ENCODE results near the gene CD300LF. TPM values are rescaled to one million over a fixed set of nuclear protein-coding genes. Genes with fewer than 3 reads are reported as not detected.
A peak's percentile ranks its signal among the peaks of the same experiment; 100 is the strongest.

Gene CD300LF
- total RNA-seq, 2 donors from 2014 or later, result not detected

DNA sequence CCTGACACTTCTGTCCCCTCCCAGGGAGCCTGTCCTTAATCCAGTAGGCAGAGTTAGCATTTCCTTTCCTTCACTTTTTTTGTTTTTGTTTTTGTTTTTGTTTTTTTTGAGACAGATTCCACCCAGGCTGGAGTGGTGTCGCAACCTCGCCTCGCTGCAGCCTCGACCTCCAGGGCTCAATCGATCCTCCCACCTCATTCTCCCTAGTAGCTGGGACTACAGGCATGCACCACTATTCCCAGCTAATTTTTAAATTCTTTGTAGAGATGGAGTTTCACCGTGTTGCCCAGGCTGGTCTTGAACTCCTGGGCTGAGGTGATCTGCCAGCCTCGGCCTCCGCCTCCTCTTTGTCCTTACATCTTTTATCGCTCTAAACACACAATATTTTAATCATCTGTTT, 39.7 kb upstream of the CD300LF start:
- H3K36me3 Mint-ChIP-seq (ENCODE audit: insufficient read depth in 2 of 2), result peaks cover 10 to 11% of the 10 kb centered on the region in 2 donors
- no peak for DNase-seq
- no peaks in the 10 kb centered on the region for H3K27me3 Mint-ChIP-seq (ENCODE audit: low read depth)

GRCh38 chr17:74750327-74751069, 37.8 kb upstream of the CD300LF start:
- no peaks in the 10 kb centered on the region for H3K9me3 Mint-ChIP-seq
- peaks cover 68% of the 10 kb centered on the region for H3K4me1 Mint-ChIP-seq (ENCODE audit: low read depth)
- no peak for DNase-seq
- ATAC-seq (replicated peaks in 1 of 2), result no peak
- H3K27me3 Mint-ChIP-seq (ENCODE audit: low read depth), result no peaks in the 10 kb centered on the region
- H3K36me3 Mint-ChIP-seq (ENCODE audit: insufficient read depth in 2 of 2), result peaks cover 10 to 11% of the 10 kb centered on the region in 2 donors
- peak overlapping the region; percentile 94 for H3K27ac Mint-ChIP-seq
- H3K4me3 Mint-ChIP-seq, result peak overlapping the region; percentile 92 to 97

More for the DNA sequence above, 39.7 kb upstream of the CD300LF start:
- H3K4me3 Mint-ChIP-seq, result peak overlapping the region; percentile 92 to 97
- H3K27ac Mint-ChIP-seq, result peak overlapping the region; percentile 96
- peaks cover 71% of the 10 kb centered on the region for H3K4me1 Mint-ChIP-seq (ENCODE audit: low read depth)
- no peaks in the 10 kb centered on the region for H3K9me3 Mint-ChIP-seq
- no peak for ATAC-seq (replicated peaks in 1 of 2)

GRCh38 chr17:74750039-74750326, 37.3 kb upstream of the CD300LF start:
- DNase-seq (no peak), ATAC-seq (replicated peaks in 1 of 2) (no peak)
- Mint-ChIP-seq H3K4me3 (peak overlapping the region; percentile 92 to 97), H3K4me1 (ENCODE audit: low read depth) (peaks cover 63% of the 10 kb centered on the region), H3K27ac (peak overlapping the region; percentile 92), H3K9me3 (no peaks in the 10 kb centered on the region), H3K36me3 (ENCODE audit: insufficient read depth in 2 of 2) (peaks cover 10 to 11% of the 10 kb centered on the region in 2 donors), H3K27me3 (ENCODE audit: low read depth) (no peaks in the 10 kb centered on the region)

- Mint-ChIP-seq H3K27ac (peak overlapping the region; percentile 92), H3K4me3 (peak overlapping the region; percentile 92 to 97), H3K9me3 (no peaks in the 10 kb centered on the region), H3K4me1 (ENCODE audit: low read depth) (peaks cover 63% of the 10 kb centered on the region), H3K36me3 (ENCODE audit: insufficient read depth in 2 of 2) (peaks cover 10 to 11% of the 10 kb centered on the region in 2 donors), H3K27me3 (ENCODE audit: low read depth) (no peaks in the 10 kb centered on the region)
- peak; percentile 19 to 21 for ATAC-seq (replicated peaks in 1 of 2)
- DNase-seq, result peak; percentile 67 to 68
Observed at GRCh38 chr17:74749279-74750038, 36.7 kb upstream of the CD300LF start.

DNA sequence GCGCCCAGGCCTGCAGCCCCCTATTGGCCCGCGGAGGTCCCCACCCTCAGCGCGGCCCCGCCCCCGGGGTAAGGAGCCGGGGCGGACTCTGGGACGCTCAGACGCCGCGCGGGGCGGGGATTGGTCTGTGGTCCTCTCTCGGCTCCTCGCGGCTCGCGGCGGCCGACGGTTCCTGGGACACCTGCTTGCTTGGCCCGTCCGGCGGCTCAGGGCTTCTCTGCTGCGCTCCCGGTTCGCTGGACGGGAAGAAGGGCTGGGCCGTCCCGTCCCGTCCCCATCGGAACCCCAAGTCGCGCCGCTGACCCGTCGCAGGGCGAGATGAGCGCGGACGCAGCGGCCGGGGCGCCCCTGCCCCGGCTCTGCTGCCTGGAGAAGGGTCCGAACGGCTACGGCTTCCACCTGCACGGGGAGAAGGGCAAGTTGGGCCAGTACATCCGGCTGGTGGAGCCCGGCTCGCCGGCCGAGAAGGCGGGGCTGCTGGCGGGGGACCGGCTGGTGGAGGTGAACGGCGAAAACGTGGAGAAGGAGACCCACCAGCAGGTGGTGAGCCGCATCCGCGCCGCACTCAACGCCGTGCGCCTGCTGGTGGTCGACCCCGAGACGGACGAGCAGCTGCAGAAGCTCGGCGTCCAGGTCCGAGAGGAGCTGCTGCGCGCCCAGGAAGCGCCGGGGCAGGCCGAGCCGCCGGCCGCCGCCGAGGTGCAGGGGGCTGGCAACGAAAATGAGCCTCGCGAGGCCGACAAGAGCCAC, 36.0 kb upstream of the CD300LF start, which contains the start of gene NHERF1:
Gene NHERF1 (plus strand): TSS at position 100 of the 750 bp plus-strand sequence. CDS start 219 bp downstream, at position 319.
- Mint-ChIP-seq H3K4me1 (ENCODE audit: low read depth) (peaks cover 66% of the 10 kb centered on the region), H3K36me3 (ENCODE audit: insufficient read depth in 2 of 2) (peaks cover 11 to 15% of the 10 kb centered on the region in 2 donors), H3K27me3 (ENCODE audit: low read depth) (no peaks in the 10 kb centered on the region), H3K27ac (peak within 1 kb of the TSS; percentile 92), H3K4me3 (peak within 1 kb of the TSS; percentile 92 to 97), H3K9me3 (peaks cover 0 to 3% of the 10 kb centered on the region in 2 donors)
- ATAC-seq (replicated peaks in 1 of 2) (peak; percentile 86 to 89), DNase-seq (peak; percentile 96 to 98)

GRCh38 chr17:74748279-74748528, 35.5 kb upstream of the CD300LF start:
- H3K4me3 Mint-ChIP-seq, result peak overlapping the region; percentile 76 to 97
- peaks cover 66% of the 10 kb centered on the region for H3K4me1 Mint-ChIP-seq (ENCODE audit: low read depth)
- H3K36me3 Mint-ChIP-seq (ENCODE audit: insufficient read depth in 2 of 2), result peaks cover 12 to 18% of the 10 kb centered on the region in 2 donors

GRCh38 chr17:74746922-74747321, 34.2 kb upstream of the CD300LF start:
- DNase-seq (no peak), ATAC-seq (replicated peaks in 1 of 2) (no peak)
- no peaks in the 10 kb centered on the region for H3K27me3 Mint-ChIP-seq (ENCODE audit: low read depth)
- H3K9me3 Mint-ChIP-seq, result peaks cover 0 to 3% of the 10 kb centered on the region in 2 donors
- peaks cover 9 to 10% of the 10 kb centered on the region in 2 donors for H3K36me3 Mint-ChIP-seq (ENCODE audit: insufficient read depth in 2 of 2)
- peaks cover 66% of the 10 kb centered on the region for H3K4me1 Mint-ChIP-seq (ENCODE audit: low read depth)
- H3K4me3 Mint-ChIP-seq, result peak overlapping the region; percentile 76
- H3K27ac Mint-ChIP-seq, result no peak overlapping the region

More at GRCh38 chr17:74748279-74748528, 35.5 kb upstream of the CD300LF start:
- peaks cover 0 to 3% of the 10 kb centered on the region in 2 donors for H3K9me3 Mint-ChIP-seq
- DNase-seq (no peak), ATAC-seq (replicated peaks in 1 of 2) (no peak)
- H3K27me3 Mint-ChIP-seq (ENCODE audit: low read depth), result no peaks in the 10 kb centered on the region
- H3K27ac Mint-ChIP-seq, result no peak overlapping the region

DNA sequence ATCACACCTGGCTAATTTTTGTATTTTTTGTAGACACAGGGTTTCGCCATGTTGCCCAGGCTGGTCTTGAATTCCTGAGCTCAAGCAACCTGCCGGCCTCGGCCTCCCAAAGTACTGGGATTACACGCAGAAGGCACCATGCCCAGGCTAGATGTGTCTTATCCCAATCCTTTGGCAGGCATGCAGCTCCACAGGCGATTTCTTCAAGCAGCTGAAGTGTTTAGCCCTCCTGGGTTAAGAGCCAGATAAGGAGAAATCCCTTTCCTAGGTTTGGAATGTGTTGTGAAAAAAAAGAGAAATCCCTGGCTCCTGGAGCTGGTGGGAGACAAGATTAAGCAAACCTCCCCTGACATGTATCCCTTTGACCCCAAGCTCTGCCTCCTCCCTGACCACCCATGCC, 33.7 kb upstream of the CD300LF start:
- H3K9me3 Mint-ChIP-seq, result peaks cover 0 to 3% of the 10 kb centered on the region in 2 donors
- no peak overlapping the region for H3K27ac Mint-ChIP-seq
- H3K36me3 Mint-ChIP-seq (ENCODE audit: insufficient read depth in 2 of 2), result peaks cover 9 to 10% of the 10 kb centered on the region in 2 donors
- H3K4me3 Mint-ChIP-seq, result peak overlapping the region in 1 of 2 donors; percentile 76
- DNase-seq, result no peak
- peaks cover 66% of the 10 kb centered on the region for H3K4me1 Mint-ChIP-seq (ENCODE audit: low read depth)
- no peaks in the 10 kb centered on the region for H3K27me3 Mint-ChIP-seq (ENCODE audit: low read depth)
- no peak for ATAC-seq (replicated peaks in 1 of 2)

DNA sequence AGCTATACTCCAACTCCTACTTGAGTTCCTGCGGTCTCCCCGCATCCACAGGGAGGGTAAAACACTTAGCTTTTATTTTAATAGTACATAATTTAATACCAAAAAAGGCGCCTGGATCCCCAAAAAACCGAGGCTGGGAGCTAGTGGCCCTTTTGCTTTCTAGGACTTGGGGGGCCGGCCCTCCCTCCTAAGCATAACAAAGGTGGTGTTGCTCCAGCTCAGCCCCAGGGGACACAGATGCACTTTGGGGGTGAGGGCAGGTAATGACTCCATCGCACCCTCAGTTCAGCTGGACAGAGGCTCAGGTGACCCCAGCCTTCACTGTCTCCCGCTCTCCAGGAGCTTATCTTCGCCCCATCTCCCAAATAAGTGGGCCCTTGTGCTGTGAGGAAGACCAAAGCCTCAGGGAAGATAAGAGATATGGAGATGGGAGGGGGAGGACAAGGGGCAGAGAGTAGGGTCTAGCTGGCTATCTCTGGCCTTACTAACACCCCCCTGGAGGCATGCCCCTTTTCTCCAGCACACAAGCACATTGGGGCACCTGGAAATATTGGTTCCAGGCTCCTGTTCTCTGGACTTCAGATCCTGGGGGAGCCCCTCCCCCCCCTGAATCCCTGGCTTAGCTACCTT, 32.9 kb upstream of the CD300LF start:
- H3K36me3 Mint-ChIP-seq (ENCODE audit: insufficient read depth in 2 of 2), result peaks cover 7 to 10% of the 10 kb centered on the region in 2 donors
- H3K4me1 Mint-ChIP-seq (ENCODE audit: low read depth), result peaks cover 66% of the 10 kb centered on the region
- no peak overlapping the region for H3K27ac Mint-ChIP-seq

GRCh38 chr17:74744714-74745547, 32.2 kb upstream of the CD300LF start:
- DNase-seq (peak; percentile 85 to 97), ATAC-seq (replicated peaks in 1 of 2) (peak; percentile 14 to 26)
- H3K4me3 Mint-ChIP-seq, result peak overlapping the region; percentile 15 to 36

More for the DNA sequence above, 32.9 kb upstream of the CD300LF start:
- H3K9me3 Mint-ChIP-seq, result peaks cover 0 to 3% of the 10 kb centered on the region in 2 donors
- H3K27me3 Mint-ChIP-seq (ENCODE audit: low read depth), result no peaks in the 10 kb centered on the region
- no peak for DNase-seq
- no peak overlapping the region for H3K4me3 Mint-ChIP-seq
- ATAC-seq (replicated peaks in 1 of 2), result no peak

DNA sequence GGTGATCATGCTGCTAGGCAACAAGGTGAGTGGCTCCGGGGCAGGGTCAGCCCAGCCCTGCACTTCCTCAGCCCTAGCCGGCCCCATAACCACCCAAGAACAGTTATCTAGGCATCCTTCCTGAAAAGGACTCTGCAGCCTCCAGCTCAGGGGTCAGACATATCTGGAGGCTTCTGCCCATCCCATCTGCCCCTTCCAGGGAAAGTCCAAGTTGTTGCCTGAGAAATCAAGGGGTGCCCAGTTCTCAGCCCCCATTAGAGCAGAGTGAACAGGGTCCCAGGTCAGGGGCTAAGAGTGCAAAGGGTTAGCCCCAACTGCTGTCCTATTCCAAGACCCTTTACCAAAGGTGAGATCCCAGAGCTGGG, 31.6 kb upstream of the CD300LF start:
- H3K27me3 Mint-ChIP-seq (ENCODE audit: low read depth), result no peaks in the 10 kb centered on the region
- ATAC-seq (replicated peaks in 1 of 2), result no peak
- H3K27ac Mint-ChIP-seq, result no peak overlapping the region
- peaks cover 2 to 7% of the 10 kb centered on the region in 2 donors for H3K36me3 Mint-ChIP-seq (ENCODE audit: insufficient read depth in 2 of 2)
- peaks cover 64% of the 10 kb centered on the region for H3K4me1 Mint-ChIP-seq (ENCODE audit: low read depth)
- peaks cover 0 to 3% of the 10 kb centered on the region in 2 donors for H3K9me3 Mint-ChIP-seq
- no peak for DNase-seq
- peak overlapping the region; percentile 15 to 36 for H3K4me3 Mint-ChIP-seq

More at GRCh38 chr17:74744714-74745547, 32.2 kb upstream of the CD300LF start:
- no peak overlapping the region for H3K27ac Mint-ChIP-seq
- peaks cover 65% of the 10 kb centered on the region for H3K4me1 Mint-ChIP-seq (ENCODE audit: low read depth)
- H3K27me3 Mint-ChIP-seq (ENCODE audit: low read depth), result no peaks in the 10 kb centered on the region
- peaks cover 7 to 10% of the 10 kb centered on the region in 2 donors for H3K36me3 Mint-ChIP-seq (ENCODE audit: insufficient read depth in 2 of 2)
- H3K9me3 Mint-ChIP-seq, result peaks cover 0 to 3% of the 10 kb centered on the region in 2 donors

GRCh38 chr17:74743755-74744154, 31.0 kb upstream of the CD300LF start:
- H3K4me1 Mint-ChIP-seq (ENCODE audit: low read depth), result peaks cover 70% of the 10 kb centered on the region
- DNase-seq (no peak), ATAC-seq (replicated peaks in 1 of 2) (no peak)
- peaks cover 2 to 7% of the 10 kb centered on the region in 2 donors for H3K36me3 Mint-ChIP-seq (ENCODE audit: insufficient read depth in 2 of 2)
- no peak overlapping the region for H3K27ac Mint-ChIP-seq
- H3K9me3 Mint-ChIP-seq, result peaks cover 0 to 3% of the 10 kb centered on the region in 2 donors
- no peak overlapping the region for H3K4me3 Mint-ChIP-seq
- no peaks in the 10 kb centered on the region for H3K27me3 Mint-ChIP-seq (ENCODE audit: low read depth)
